Measurements from ENCODE around the gene MB.

The MB gene

GRCh38 chr22:35572556-35572955 is 44.6 kb downstream of the MB start:
- DNase-seq (ENCODE audit: low spot score) = no peak

GRCh38 chr22:35570686-35571194 is 46.4 kb downstream of the MB start:
- DNase-seq (ENCODE audit: low spot score) = no peak

GRCh38 chr22:35569916-35570315 is 47.2 kb downstream of the MB start:
- DNase-seq (ENCODE audit: low spot score) = no peak

- DNase-seq (ENCODE audit: low spot score) = no peak
These were observed 48.1 kb downstream of the MB start for GRCh38 chr22:35568751-35569739.

GRCh38 chr22:35567351-35568141 is 49.6 kb downstream of the MB start:
- DNase-seq (ENCODE audit: low spot score) = no peak

- DNase-seq (ENCODE audit: low spot score) = no peak
These were observed 51.9 kb downstream of the MB start for GRCh38 chr22:35564975-35565867.

GRCh38 chr22:35563211-35563610 is 53.9 kb downstream of the MB start:
- DNase-seq (ENCODE audit: low spot score) = no peak

- no peak for DNase-seq (ENCODE audit: low spot score)
These were observed 55.2 kb downstream of the MB start for GRCh38 chr22:35561796-35562526.

GRCh38 chr22:35560824-35561223 is 56.3 kb downstream of the MB start:
- DNase-seq (ENCODE audit: low spot score) = no peak

- DNase-seq (ENCODE audit: low spot score) = no peak
These were observed 56.8 kb downstream of the MB start for GRCh38 chr22:35560366-35560765.

GRCh38 chr22:35559354-35560005 is 57.6 kb downstream of the MB start:
- no peak for DNase-seq (ENCODE audit: low spot score)

- no peak for DNase-seq (ENCODE audit: low spot score)
These were observed 58.4 kb downstream of the MB start for GRCh38 chr22:35558719-35559118.

GRCh38 chr22:35558031-35558430 is 59.1 kb downstream of the MB start:
- no peak for DNase-seq (ENCODE audit: low spot score)
